WTC11 (cell line): ENCODE measurements around the gene SPP1. TPM values are rescaled to one million over a fixed set of nuclear protein-coding genes. Genes with fewer than 3 reads are reported as not detected.

Source experiments
- total RNA-seq: library from RNA; stranded (reverse); gene quantifications from 3 replicates; pipeline ENCODE4 v1.2.3, GENCODE V29; 2021

Gene SPP1
- total RNA-seq, 1 experiment from 2014 or later: 56.6 TPM

Other genes starting within 250 kb of the SPP1 start
- gene IBSP, start 176.2 kb upstream of the SPP1 start, total RNA-seq: not detected in 3 replicates
- not detected in 3 replicates for gene MEPE, start 142.7 kb upstream of the SPP1 start, total RNA-seq
- 21.4 to 27.0 TPM (median 25.5 TPM) in 3 replicates for gene PKD2, start 31.9 kb downstream of the SPP1 start, total RNA-seq
- gene ABCG2, start 182.9 kb downstream of the SPP1 start, total RNA-seq: 2.1 to 3.8 TPM (median 3.4 TPM) in 3 replicates